ENCODE results near the gene BACH2. TPM values are rescaled to one million over a fixed set of nuclear protein-coding genes. Genes with fewer than 3 reads are reported as not detected.

Gene BACH2
- polyA plus RNA-seq, 1 of the 3 experiments (the other 2 are of a cell fraction), result 0.46 TPM

- Histone ChIP-seq H3K4me1 (ENCODE audit: control insufficient read depth in 1 of 2, insufficient read depth in 2 of 2, low read depth in 1 of 2, low read length in 1 of 2) (peaks cover 2 to 11% of the 10 kb centered on the region in 2 experiments; a peak in 3 of 4 replicates), H2AFZ (ENCODE audit: low read depth) (no peak overlapping the region), H3K79me2 (ENCODE audit: insufficient read depth) (no peaks in the 10 kb centered on the region), H3K27me3 (ENCODE audit: insufficient read depth) (no peaks in the 10 kb centered on the region), H3K9me2 (no peaks in the 10 kb centered on the region), H3K9ac (no peak overlapping the region), H3K27ac (ENCODE audit: low read depth in 2 of 2, low read length in 1 of 2) (peak overlapping the region; percentile 39 to 63; a peak in 2 of 4 replicates), H3K4me2 (0 out of 2 replicates have a peak overlapping the region, but pooled peaks have one; percentile 9), H3K36me3 (replicated peaks in 1 of 2; ENCODE audit: control insufficient read depth in 1 of 2, insufficient read depth in 2 of 2, low read length in 1 of 2) (no peaks in the 10 kb centered on the region), H3K9me3 (no peaks in the 10 kb centered on the region), H3K4me3 (ENCODE audit: low read depth in 2 of 2, low read length in 1 of 2) (no peak overlapping the region), H3F3A (replicated peaks; ENCODE audit: insufficient read depth) (peaks cover 24% of the 10 kb centered on the region), H4K20me1 (ENCODE audit: insufficient read depth) (no peaks in the 10 kb centered on the region)
- ChIA-PET CTCF (interaction anchor here (1.1 to 1.7 kb wide), 4 partner anchors 64 to 296 kb away, joined by 3 to 5 read pairs (median 4); no protein-coding TSS in a partner anchor), POLR2A (no interaction called here)
- no peak for DNase-seq
- TF ChIP-seq ELF1 (IDR thresholded peaks at IDR 0.05) (no peak), CHD2 (IDR thresholded peaks at IDR 0.05; ENCODE audit: low read length, partially characterized antibody) (no peak), MEF2A (IDR thresholded peaks at IDR 0.05; ENCODE audit: borderline replicate concordance, low read depth) (no peak), SMC3 (IDR thresholded peaks at IDR 0.05; ENCODE audit: low read depth, low read length) (no peak), RXRA (IDR thresholded peaks at IDR 0.05; ENCODE audit: borderline replicate concordance, low read depth) (no peak), NRF1 (IDR thresholded peaks at IDR 0.05; ENCODE audit: low read depth, low read length) (no peak), GABPA (IDR thresholded peaks at IDR 0.05; ENCODE audit: low read depth) (no peak), FOXM1 (IDR thresholded peaks at IDR 0.05; ENCODE audit: low read depth) (no peak), SIN3A (IDR thresholded peaks at IDR 0.05; ENCODE audit: borderline replicate concordance, low read depth, low read length) (no peak)
- TF ChIP-seq, protein P1, sequence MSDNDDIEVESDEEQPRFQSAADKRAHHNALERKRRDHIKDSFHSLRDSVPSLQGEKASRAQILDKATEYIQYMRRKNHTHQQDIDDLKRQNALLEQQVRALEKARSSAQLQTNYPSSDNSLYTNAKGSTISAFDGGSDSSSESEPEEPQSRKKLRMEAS (IDR thresholded peaks at IDR 0.05; ENCODE audit: low read depth), result no peak
- TF ChIP-seq, protein P2, sequence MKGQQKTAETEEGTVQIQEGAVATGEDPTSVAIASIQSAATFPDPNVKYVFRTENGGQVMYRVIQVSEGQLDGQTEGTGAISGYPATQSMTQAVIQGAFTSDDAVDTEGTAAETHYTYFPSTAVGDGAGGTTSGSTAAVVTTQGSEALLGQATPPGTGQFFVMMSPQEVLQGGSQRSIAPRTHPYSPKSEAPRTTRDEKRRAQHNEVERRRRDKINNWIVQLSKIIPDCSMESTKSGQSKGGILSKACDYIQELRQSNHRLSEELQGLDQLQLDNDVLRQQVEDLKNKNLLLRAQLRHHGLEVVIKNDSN (IDR thresholded peaks at IDR 0.05; ENCODE audit: borderline replicate concordance, low read depth), result no peak
- TF ChIP-seq, protein P3, sequence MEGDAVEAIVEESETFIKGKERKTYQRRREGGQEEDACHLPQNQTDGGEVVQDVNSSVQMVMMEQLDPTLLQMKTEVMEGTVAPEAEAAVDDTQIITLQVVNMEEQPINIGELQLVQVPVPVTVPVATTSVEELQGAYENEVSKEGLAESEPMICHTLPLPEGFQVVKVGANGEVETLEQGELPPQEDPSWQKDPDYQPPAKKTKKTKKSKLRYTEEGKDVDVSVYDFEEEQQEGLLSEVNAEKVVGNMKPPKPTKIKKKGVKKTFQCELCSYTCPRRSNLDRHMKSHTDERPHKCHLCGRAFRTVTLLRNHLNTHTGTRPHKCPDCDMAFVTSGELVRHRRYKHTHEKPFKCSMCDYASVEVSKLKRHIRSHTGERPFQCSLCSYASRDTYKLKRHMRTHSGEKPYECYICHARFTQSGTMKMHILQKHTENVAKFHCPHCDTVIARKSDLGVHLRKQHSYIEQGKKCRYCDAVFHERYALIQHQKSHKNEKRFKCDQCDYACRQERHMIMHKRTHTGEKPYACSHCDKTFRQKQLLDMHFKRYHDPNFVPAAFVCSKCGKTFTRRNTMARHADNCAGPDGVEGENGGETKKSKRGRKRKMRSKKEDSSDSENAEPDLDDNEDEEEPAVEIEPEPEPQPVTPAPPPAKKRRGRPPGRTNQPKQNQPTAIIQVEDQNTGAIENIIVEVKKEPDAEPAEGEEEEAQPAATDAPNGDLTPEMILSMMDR (IDR thresholded peaks at IDR 0.05), result no peak
- WGBS (ENCODE audit: low lambda C conversion rate), result 73% methylated on average over 7 of the region's 7 CpGs
Measured at GRCh38 chr6:90097356-90097755, 199.3 kb downstream of the BACH2 start.

DNA sequence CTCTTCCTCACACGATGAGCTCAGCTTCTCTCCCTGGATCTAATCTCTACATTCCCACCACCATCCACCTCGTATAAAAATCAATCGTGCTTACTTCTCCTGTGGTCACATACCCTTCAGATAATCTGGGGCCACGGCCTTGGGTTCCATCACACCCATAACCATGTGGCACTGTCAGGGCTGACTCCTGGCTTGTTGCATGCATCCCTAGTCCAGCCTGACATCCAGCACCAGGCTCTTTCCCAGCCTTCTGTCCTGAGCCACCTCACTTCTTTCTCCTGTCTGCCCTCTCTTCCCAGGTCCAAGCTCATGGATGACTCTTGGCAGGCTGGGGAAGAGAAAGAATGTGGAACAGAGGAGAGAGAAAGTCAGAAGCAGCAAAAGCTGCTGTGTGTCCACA is 199.8 kb downstream of the BACH2 start:
- Histone ChIP-seq H2AFZ (ENCODE audit: low read depth) (no peak overlapping the region), H3K27me3 (ENCODE audit: insufficient read depth) (no peaks in the 10 kb centered on the region), H3K4me2 (no peak overlapping the region), H3K79me2 (ENCODE audit: insufficient read depth) (no peaks in the 10 kb centered on the region), H3F3A (replicated peaks; ENCODE audit: insufficient read depth) (peaks cover 24% of the 10 kb centered on the region), H4K20me1 (ENCODE audit: insufficient read depth) (no peaks in the 10 kb centered on the region), H3K9ac (no peak overlapping the region), H3K36me3 (replicated peaks in 1 of 2; ENCODE audit: control insufficient read depth in 1 of 2, insufficient read depth in 2 of 2, low read length in 1 of 2) (no peaks in the 10 kb centered on the region), H3K4me3 (ENCODE audit: low read depth in 2 of 2, low read length in 1 of 2) (no peak overlapping the region), H3K27ac (ENCODE audit: low read depth in 2 of 2, low read length in 1 of 2) (no peak overlapping the region), H3K9me2 (no peaks in the 10 kb centered on the region), H3K4me1 (ENCODE audit: control insufficient read depth in 1 of 2, insufficient read depth in 2 of 2, low read depth in 1 of 2, low read length in 1 of 2) (peaks cover 2 to 11% of the 10 kb centered on the region in 2 experiments; a peak in 3 of 4 replicates), H3K9me3 (no peaks in the 10 kb centered on the region)
- ChIA-PET CTCF (no interaction called here), POLR2A (no interaction called here)
- no peak for DNase-seq
- WGBS (ENCODE audit: low lambda C conversion rate), result 92% methylated on average over 4 of the region's 4 CpGs
- TF ChIP-seq FOXJ3 (CRISPR knock-in tag; IDR thresholded peaks at IDR 0.05) (no peak), GATA2 (CRISPR knock-in tag; IDR thresholded peaks at IDR 0.05) (no peak), CHD2 (IDR thresholded peaks at IDR 0.05; ENCODE audit: low read length, partially characterized antibody) (no peak), NRF1 (IDR thresholded peaks at IDR 0.05; ENCODE audit: low read depth, low read length) (no peak), RXRA (IDR thresholded peaks at IDR 0.05; ENCODE audit: borderline replicate concordance, low read depth) (no peak), USF2 (IDR thresholded peaks at IDR 0.05; ENCODE audit: borderline replicate concordance, low read depth, low read length) (no peak), SMC3 (IDR thresholded peaks at IDR 0.05; ENCODE audit: low read depth, low read length) (no peak)
- TF ChIP-seq, protein P3 (IDR thresholded peaks at IDR 0.05), result no peak

Measured in SK-N-SH (cell line).